Left lobe of liver (tissue), 2 donors: ENCODE results near the gene MAGI2. TPM values are rescaled to one million over a fixed set of nuclear protein-coding genes. Genes with fewer than 3 reads are reported as not detected.
A peak's percentile ranks its signal among the peaks of the same experiment; 100 is the strongest.

ENCODE experiments used
- ATAC-seq: fragments of 200-7000 bp; cut with Tn5 transposase; one replicate; pipeline ENCODE4 v1.9.1; 2020; ENCODE audit warnings: mild to moderate bottlenecking, moderate library complexity
- DNase-seq: peaks from one replicate; pipeline ENCODE4 v3.0.0-alpha.2; 2020; ENCODE audit warnings: low spot score
- total RNA-seq: library from RNA; stranded (reverse); gene quantifications from one replicate; pipeline ENCODE4 v1.2.1, GENCODE V29; 2021
- donor health status: DM: no; HTN: no; CAD: no; lungs with moderate emphysema.
- donor health status: DM: no; HTN: yes; CAD: no.

MAGI2 gene
- total RNA-seq, 1 donor from 2014 or later: 2.9 TPM

- ATAC-seq (no peak), DNase-seq (no peak)
Measured at GRCh38 chr7:78396210-78396609, 1057.3 kb downstream of the MAGI2 start.

- DNase-seq (no peak), ATAC-seq (no peak)
Measured at GRCh38 chr7:78395298-78396036, 1058.0 kb downstream of the MAGI2 start.

GRCh38 chr7:78389022-78389421, 1064.4 kb downstream of the MAGI2 start:
- no peak for ATAC-seq
- DNase-seq: no peak

DNA sequence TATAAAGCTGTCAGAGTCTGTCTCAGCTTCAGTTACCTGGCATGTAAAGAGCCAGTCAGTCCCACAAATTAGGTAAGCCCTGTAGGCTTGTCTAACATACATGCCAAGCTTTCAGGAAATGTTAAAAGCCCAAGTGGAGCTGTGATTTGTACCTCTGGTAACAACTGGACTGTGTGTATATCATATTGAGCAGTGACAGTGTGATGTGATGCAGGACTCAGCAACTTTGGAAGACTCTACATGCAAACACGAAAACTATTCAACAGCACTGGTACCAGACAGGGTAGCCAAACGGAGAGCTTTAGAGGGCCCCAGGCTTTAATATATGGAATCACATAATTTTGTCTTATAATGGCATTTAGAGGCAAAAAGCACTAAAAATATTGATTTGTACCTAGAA, 1066.9 kb downstream of the MAGI2 start:
- DNase-seq (no peak), ATAC-seq (no peak)

DNA sequence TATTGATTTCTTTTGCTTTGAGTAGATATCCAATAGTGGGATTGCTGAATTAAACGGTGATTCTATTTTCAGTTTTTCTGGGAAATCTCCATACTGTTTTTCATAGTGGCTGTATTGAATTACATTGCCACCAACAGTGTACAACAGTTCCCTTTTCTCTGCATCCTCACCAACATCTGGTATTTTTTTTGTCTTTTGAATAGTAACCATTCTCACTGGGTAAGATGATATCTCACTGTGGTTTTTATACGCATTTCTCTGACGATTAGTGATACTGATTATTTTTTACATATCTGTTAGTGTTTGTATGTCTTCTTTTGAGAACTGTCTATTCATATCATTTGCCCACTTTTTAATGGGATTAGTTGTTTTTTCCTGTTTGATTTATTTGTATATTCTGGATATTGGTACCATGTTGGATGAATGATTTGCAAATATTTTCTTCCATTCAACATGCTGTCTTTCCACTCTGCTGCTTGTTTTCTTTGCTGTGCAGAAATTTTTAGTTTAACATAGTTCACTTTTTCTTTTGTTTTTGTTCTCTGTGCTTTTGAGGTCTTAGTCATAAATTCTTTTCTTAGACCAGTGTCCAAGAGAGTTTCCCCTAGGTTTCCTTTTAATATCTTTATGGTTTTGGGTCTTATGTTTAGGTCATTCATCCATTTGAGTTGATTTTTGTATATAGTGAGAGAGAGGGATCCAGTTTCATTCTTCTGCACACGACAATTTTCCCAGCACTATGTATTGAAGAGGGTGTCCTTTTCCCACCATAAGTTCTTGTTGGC, 1070.2 kb downstream of the MAGI2 start:
- DNase-seq (no peak), ATAC-seq (no peak)

DNA sequence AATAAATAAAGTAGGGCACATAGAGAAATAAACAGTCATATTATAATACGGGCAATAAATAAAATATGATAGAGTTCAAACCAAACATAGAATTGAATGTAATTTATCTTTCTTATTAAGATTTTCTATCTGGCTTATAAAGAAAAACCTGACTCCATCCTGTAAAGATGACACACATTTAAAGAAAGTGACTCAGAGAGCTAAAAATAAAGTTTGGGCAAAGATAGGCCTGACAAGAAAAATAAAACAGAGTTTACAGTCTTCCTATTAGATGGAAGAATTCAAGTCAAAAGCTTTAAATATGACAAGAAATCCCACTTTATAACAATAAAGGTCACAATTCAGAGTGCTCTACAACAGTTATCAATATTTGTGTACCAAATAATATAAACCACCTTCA, 1074.3 kb downstream of the MAGI2 start:
- ATAC-seq (no peak), DNase-seq (no peak)

DNA sequence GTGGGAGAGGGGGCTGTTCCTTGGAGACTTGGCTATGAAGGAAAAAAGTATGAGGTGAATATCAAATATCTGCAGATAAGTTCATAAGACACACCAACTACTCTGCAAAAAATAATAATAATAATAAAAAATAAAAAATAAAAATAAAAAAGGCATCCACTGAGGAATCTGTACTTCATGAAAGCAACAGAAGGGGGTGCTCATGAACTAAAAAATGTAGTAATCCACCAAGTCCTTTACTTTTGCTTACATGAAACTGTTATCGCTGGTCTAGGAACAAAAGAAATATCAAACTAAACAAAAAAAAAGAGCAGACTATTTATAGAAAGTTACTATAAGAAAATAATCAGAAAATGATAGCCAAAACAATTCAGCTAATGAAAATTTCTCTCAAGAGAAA, 1075.9 kb downstream of the MAGI2 start:
- no peak for ATAC-seq
- no peak for DNase-seq

- ATAC-seq: no peak
- DNase-seq: no peak
Measured at GRCh38 chr7:78370936-78371335, 1082.5 kb downstream of the MAGI2 start.

GRCh38 chr7:78368771-78369170, 1084.7 kb downstream of the MAGI2 start:
- no peak for DNase-seq
- ATAC-seq: no peak

DNA sequence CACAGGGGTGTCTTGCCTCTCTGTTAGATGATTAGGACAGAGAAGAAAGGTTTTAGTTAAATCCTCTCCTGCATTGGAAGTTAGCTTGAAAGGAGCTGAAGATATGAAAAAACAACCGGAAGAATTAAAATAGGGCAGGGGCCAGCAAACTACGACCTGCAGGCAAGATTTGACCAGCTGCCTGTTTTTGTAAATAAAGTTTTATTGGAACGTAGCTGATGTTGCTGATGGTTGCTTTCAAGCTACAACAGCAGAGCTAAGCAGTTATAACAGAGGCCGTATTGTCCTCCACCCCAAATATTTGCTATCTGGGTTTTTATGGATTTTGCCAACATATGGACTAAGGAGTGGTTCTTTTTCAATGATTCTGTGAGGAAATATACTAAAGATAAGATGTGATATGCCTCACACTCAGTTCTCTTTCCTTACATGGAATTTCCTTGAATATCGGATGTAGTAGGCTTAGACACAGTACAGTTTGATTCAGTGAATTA, 1086.1 kb downstream of the MAGI2 start:
- ATAC-seq (no peak), DNase-seq (no peak)

DNA sequence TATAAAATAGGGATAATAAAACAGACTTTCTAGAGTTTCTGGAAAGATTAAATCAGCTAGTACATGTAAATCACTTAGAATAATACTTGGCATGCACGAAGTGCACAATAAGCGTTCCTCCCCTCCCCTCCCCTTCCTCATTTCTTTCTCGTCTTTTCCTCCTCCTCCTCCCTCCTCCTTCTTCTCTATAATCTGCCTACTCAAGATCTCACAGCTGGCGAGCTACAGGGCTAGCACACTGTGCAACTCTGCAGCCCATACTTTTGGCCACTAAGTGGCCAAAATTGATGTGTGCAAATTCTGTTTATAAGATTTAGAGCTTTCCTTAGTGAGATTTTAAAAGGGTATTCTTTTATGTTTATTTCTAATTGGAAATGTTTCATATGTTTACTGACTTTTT, 1089.6 kb downstream of the MAGI2 start:
- no peak for DNase-seq
- ATAC-seq: no peak

DNA sequence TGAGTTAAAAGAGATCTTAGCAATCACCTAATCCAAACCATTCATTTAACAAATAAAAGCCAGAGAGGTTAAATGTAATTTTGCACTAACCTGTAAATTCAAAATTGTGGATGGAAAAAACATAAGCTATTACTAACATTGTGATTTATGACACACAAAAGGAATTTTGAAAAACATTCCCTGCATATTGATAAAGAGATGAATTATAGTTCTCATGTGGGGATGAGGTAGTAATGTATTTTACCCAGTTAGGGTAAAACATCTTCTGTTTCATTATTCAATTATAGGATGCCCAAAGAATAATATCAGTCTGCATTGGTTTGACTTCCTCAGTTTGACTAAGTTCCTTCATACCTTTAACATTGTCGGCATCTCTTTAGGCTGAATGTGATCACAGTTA, 1093.6 kb downstream of the MAGI2 start:
- ATAC-seq: no peak
- DNase-seq: no peak

DNA sequence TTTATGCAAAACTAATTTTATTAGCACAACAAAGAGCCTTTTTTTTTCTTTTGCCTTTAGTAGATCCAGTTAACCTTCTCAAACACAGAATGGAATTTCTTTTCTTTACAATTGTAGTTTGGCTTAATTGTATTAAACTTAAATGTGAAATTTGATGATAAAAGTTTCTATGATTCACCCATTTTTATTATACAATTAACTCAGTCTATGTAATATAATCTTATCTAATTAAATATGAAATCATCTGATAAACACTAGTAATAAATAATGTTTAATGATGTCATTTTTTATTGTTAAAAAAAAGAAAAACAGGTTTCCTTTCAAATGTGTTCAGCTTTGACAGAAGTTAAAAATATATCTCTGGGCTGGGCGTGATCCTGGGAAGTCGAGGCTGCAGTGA, 1095.8 kb downstream of the MAGI2 start:
- DNase-seq (no peak), ATAC-seq (no peak)

- DNase-seq (no peak), ATAC-seq (no peak)
Measured at GRCh38 chr7:78355834-78356233, 1097.6 kb downstream of the MAGI2 start.

DNA sequence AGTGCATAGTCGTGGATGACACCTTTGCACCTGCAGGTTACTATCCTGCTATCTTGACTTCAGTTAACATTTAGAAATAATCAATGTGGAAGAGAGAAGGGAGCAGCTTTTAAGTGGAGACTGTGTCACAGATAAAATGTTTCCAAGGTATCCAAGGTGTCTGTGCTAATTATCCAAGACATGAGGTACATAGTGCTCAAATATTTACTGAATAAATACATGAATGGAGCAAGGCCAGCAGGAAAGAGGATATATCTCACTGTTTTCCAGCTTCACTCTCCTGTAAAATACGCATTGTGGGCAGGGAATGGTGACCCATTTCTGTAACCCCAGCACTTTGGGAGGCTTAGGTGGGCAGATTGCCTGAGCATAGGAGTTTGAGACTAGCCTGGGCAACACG, 1102.5 kb downstream of the MAGI2 start:
- DNase-seq (no peak), ATAC-seq (no peak)

GRCh38 chr7:78350391-78350790, 1103.1 kb downstream of the MAGI2 start:
- no peak for DNase-seq
- no peak for ATAC-seq

- ATAC-seq (no peak), DNase-seq (no peak)
Measured at GRCh38 chr7:78346827-78347226, 1106.6 kb downstream of the MAGI2 start.

DNA sequence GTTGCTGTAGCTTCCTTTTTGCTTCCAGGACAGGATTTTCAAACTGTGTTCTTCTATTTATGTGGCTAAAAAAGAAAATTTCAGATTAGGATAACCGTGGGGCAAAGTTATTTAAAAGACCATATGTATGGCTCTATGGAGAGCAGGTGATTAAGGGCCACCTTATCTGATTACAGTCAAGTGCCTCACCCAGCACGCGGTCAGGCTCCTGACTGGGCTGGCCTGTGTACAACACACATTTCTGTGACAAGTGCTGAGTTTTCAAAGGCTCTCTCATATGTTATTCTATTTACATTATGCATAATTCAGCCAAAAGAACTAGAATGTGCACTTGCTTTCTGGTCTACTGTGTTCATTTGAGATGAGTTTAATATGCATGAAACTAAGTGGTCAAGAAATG, 1107.5 kb downstream of the MAGI2 start:
- DNase-seq (no peak), ATAC-seq (no peak)

DNA sequence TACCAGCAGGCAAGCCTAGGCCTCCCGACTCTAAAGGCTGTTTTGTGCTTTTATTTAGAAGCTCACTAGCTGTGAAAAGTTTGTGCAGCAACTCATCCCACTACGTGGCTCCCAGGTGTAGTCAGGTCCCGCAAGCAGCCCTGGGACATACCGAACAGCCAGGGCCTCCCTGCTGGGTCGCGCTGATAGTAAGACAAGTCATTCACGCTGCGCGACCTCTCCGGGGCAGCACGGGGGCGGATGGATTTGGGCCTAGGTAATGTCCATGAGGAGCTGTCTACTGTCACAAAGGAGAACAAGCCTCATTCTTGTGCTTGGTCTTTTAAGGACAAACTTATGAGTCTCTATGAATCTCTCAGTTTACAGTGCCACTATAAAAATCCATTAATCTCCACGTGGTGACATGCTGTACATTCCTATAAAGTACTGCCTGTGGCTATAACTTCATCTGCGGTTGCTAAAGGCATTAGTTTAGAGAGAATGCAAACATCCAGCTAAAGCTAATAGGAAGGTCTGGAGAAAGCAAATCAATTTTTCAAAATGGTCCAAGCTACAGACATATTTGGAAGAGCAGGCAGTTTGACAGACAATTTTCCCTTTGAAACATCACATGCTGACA, 1108.1 kb downstream of the MAGI2 start:
- no peak for ATAC-seq
- no peak for DNase-seq

DNA sequence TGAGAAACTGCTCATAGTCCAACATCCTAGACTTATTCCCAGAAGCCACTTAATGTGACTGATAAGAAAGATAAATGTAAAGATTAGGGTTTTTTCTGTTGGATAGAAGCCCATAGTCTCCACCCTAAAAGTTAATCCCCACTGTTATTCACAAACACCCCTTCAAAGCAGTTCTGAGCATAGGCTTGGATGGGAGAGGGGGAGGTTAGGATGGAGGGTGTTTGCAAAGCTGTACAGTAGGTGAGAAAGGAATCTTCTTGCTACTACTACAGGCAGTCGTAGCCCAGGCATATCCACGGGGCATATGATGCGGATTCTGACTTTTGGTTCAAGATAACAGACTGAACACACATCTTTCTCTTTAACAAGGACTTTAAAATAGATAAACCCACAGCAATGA, 1119.0 kb downstream of the MAGI2 start:
- no peak for ATAC-seq
- DNase-seq: no peak

- DNase-seq: no peak
- peak; percentile 68 for ATAC-seq
Measured at GRCh38 chr7:78333530-78334425, 1119.7 kb downstream of the MAGI2 start.
